GM12878 (cell line): ENCODE results near the gene CAMK4. TPM values are rescaled to one million over a fixed set of nuclear protein-coding genes. Genes with fewer than 3 reads are reported as not detected.

ENCODE experiments used
- ATAC-seq: fragments of 200-7000 bp; cut with Tn5 transposase; 3 replicates; pipeline ENCODE4 v1.9.1; 2020; ENCODE audit warnings: mild to moderate bottlenecking, moderate library complexity
- BruUV-seq: library from RNA; stranded (reverse); fragments of 400-500 nt; replicated peaks from 2 replicates; lab custom pipeline; 2021; lab: Mats Ljungman, UMichigan
- CTCF ChIA-PET: fragments of 300-600 bp; sonication (Branson Sonifier 250); formaldehyde crosslinking; extraction: SDS; loops from one replicate; lab custom pipeline; 2021; ENCODE audit warnings: inconsistent platforms; lab: Yijun Ruan, JAX
- POLR2A ChIA-PET: fragments of 350-600 bp; formaldehyde crosslinking; extraction: SDS; loops from one replicate; lab custom pipeline; 2021; ENCODE audit warnings: inconsistent platforms; lab: Charles Lee
- RAD21 ChIA-PET: fragments of 300-600 bp; sonication (Branson Sonifier 250); formaldehyde crosslinking; loops from one replicate; lab custom pipeline; 2023; ENCODE audit warnings: antibody characterized with exemption; ENCODE audit not compliant: unreplicated experiment; lab: Charles Lee
- SMC1A ChIA-PET: fragments of 300-600 bp; sonication (Branson Sonifier 250); formaldehyde crosslinking; loops from one replicate; lab custom pipeline; 2023; ENCODE audit not compliant: unreplicated experiment, uncharacterized antibody; lab: Charles Lee
- DNase-seq: peaks from one replicate; pipeline ENCODE4 v3.0.0-alpha.2; 2011; ENCODE audit warnings: low read depth, low spot score
- FAIRE-seq: peaks from 3 replicates; lab custom pipeline; 2011; peaks lifted over from hg19 to GRCh38; lab: Jason Lieb, UNC
- H2AFZ ChIP-seq: 2 replicates; pipeline ENCODE4 v1.6.0; 2011; ENCODE audit warnings: low read depth, low read length, control low read depth; ENCODE audit not compliant: control insufficient read depth
- H3K27ac ChIP-seq: 2 replicates; pipeline ENCODE4 v1.5.1; 2011; ENCODE audit warnings: control low read depth; ENCODE audit not compliant: control insufficient read depth, insufficient read depth
- H3K27me3 ChIP-seq, 2 experiments: replicated peaks in 1 of 2; 2 replicates each; pipeline versions ENCODE4 v1.6.0 to v1.6.1; 2011; ENCODE audit warnings: low read length in 1 of 2; ENCODE audit not compliant: control insufficient read depth in 2 of 2, insufficient read depth in 2 of 2
- H3K36me3 ChIP-seq, 2 experiments: 2 replicates each; pipeline ENCODE4 v1.5.1; 2011; ENCODE audit warnings: low read length in 1 of 2; ENCODE audit not compliant: control insufficient read depth in 2 of 2, insufficient read depth in 2 of 2
- H3K4me1 ChIP-seq: 2 replicates; pipeline ENCODE4 v1.6.1; 2011; ENCODE audit warnings: mild to moderate bottlenecking, low read length, moderate library complexity, mixed read lengths; ENCODE audit not compliant: control insufficient read depth, insufficient read depth
- H3K4me2 ChIP-seq: 2 replicates; pipeline ENCODE4 v1.6.0; 2011; ENCODE audit warnings: control low read depth; ENCODE audit not compliant: control insufficient read depth, insufficient read depth
- H3K4me3 ChIP-seq: fragments of 200-600 bp; sonication (generic); 2 replicates; pipeline ENCODE4 v1.5.1; 2016
- H3K79me2 ChIP-seq: 2 replicates; pipeline ENCODE4 v1.6.0; 2011; ENCODE audit warnings: low read length; ENCODE audit not compliant: control insufficient read depth, insufficient read depth
- H3K9ac ChIP-seq: 2 replicates; pipeline ENCODE4 v1.8.0; 2011; ENCODE audit warnings: low read length, control low read depth, mixed read lengths; ENCODE audit not compliant: control insufficient read depth, insufficient read depth
- H3K9me3 ChIP-seq: replicated peaks from 3 replicates; pipeline ENCODE4 v1.5.1; 2011; ENCODE audit warnings: mild to moderate bottlenecking, low read length; ENCODE audit not compliant: control insufficient read depth, insufficient read depth
- H4K20me1 ChIP-seq: 2 replicates; pipeline ENCODE4 v1.6.0; 2011; ENCODE audit not compliant: control insufficient read depth, insufficient read depth
- BRCA1 ChIP-seq: IDR thresholded peaks from 2 replicates; pipeline ENCODE4 v1.6.1; 2011; ENCODE audit warnings: low read depth, low read length, improper control_type of control experiment
- EZH2 ChIP-seq: IDR thresholded peaks from 2 replicates; pipeline ENCODE4 v1.6.1; 2012; ENCODE audit warnings: low read depth, mild to moderate bottlenecking, control low read depth, inconsistent platforms, low read length, borderline replicate concordance; ENCODE audit not compliant: control insufficient read depth
- JUND ChIP-seq: IDR thresholded peaks from 2 replicates; pipeline ENCODE4 v1.6.1; 2012; ENCODE audit warnings: low read depth, mild to moderate bottlenecking, low read length, improper control_type of control experiment, moderate library complexity
- KDM1A ChIP-seq: fragments of 200-600 bp; sonication (generic); IDR thresholded peaks from 2 replicates; pipeline ENCODE4 v1.6.1; 2016; ENCODE audit warnings: borderline replicate concordance
- NFIC ChIP-seq: IDR thresholded peaks from 2 replicates; pipeline ENCODE4 v1.6.1; 2012; ENCODE audit warnings: low read depth, mild to moderate bottlenecking, inconsistent platforms, low read length, moderate library complexity
- RUNX3 ChIP-seq: IDR thresholded peaks from 2 replicates; pipeline ENCODE4 v1.6.1; 2012; ENCODE audit warnings: low read length, inconsistent platforms
- TCF7 ChIP-seq: IDR thresholded peaks from 2 replicates; pipeline ENCODE4 v1.6.1; 2014; ENCODE audit warnings: antibody characterized with exemption, borderline replicate concordance
- WRNIP1 ChIP-seq: IDR thresholded peaks from 2 replicates; pipeline ENCODE4 v1.6.1; 2011; ENCODE audit warnings: low read depth, low read length, improper control_type of control experiment, borderline replicate concordance
- YY1 ChIP-seq: IDR thresholded peaks from 2 replicates; pipeline ENCODE4 v1.6.1; 2011; ENCODE audit warnings: low read depth, mild to moderate bottlenecking, low read length
- WGBS: methylation state at CpG from one replicate; pipeline ENCODE4 v1.1.6; 2016; ENCODE audit warnings: low lambda C conversion rate; ENCODE audit not compliant: insufficient replicate concordance, insufficient coverage; ENCODE audit errors: missing lambda C conversion rate; 5-methylcytosine and 5-hydroxymethylcytosine counted together
- in situ Hi-C: fragments of 300-500 bp; cut with MboI; formaldehyde crosslinking; loops from 9 replicates; pipeline ENCODE4 v1.14.3; 2018; ENCODE audit warnings: mixed read lengths
- intact Hi-C: fragments of 100-400 bp; cut with micrococcal nuclease; formaldehyde crosslinking; loops from one replicate; pipeline ENCODE4 v1.14.2; 2022; ENCODE audit not compliant: unreplicated experiment
- polyA plus RNA-seq, 11 experiments: library from polyadenylated mRNA; depleted of rRNA in 4 of 11; unstranded in 6 of 11; stranded (reverse) in 5 of 11; fragments of >200 nt; fragmentation: Nextera tagmentation in 4 of 11; fragmentation: Illumina TruSeq in 1 of 11; extraction: Ambion mirVana in 4 of 11; extraction: Trizol in 1 of 11; gene quantifications; 1 replicate in 1 of 11; 2 replicates in 10 of 11; pipeline versions ENCODE4 v1.2.1 to v1.2.3, GENCODE V29; 2011 to 2016; ENCODE audit warnings: inconsistent platforms in 2 of 11, missing spikeins in 2 of 11, low read depth in 1 of 11
- total RNA-seq, 4 experiments: library from RNA; depleted of rRNA in 3 of 4; stranded (reverse); fragments of >200 nt in 3 of 4; fragmentation: Illumina TruSeq in 1 of 4; extraction: Trizol in 1 of 4; gene quantifications; 2 replicates each; pipeline versions ENCODE4 v1.2.1 to v1.2.3, GENCODE V29; 2013 to 2021
- TF ChIP-seq, protein P1 (sequence below), 3 experiments: IDR thresholded peaks in 2 of 3; conservative IDR thresholded peaks in 1 of 3; 2 replicates each; pipeline ENCODE4 v1.5.1; 2011; ENCODE audit warnings: low read depth in 3 of 3, low read length in 3 of 3, mild to moderate bottlenecking in 3 of 3, control low read depth in 2 of 3, moderate library complexity in 2 of 3, inconsistent platforms in 1 of 3, mixed read lengths in 1 of 3; ENCODE audit not compliant: control insufficient read depth in 2 of 3, insufficient read depth in 1 of 3; ENCODE audit errors: extremely low read depth in 1 of 3
- TF ChIP-seq, protein P2 (sequence below): fragments of 450-650 bp; IDR thresholded peaks from 2 replicates; pipeline ENCODE4 v1.6.1; 2016; ENCODE audit warnings: mild to moderate bottlenecking
- TF ChIP-seq, protein P3 (sequence below): fragments of 450-650 bp; IDR thresholded peaks from 2 replicates; pipeline ENCODE4 v1.6.1; 2017; ENCODE audit warnings: mild to moderate bottlenecking, low read depth, inconsistent platforms; ENCODE audit not compliant: poor library complexity, severe bottlenecking

The CAMK4 gene
- total and polyA plus RNA-seq, 10 of the 15 experiments (the other 5 are each of a cell fraction or from before 2014, with no cell fraction given) = 13.3 to 51.9 (median 35.3) TPM

DNA sequence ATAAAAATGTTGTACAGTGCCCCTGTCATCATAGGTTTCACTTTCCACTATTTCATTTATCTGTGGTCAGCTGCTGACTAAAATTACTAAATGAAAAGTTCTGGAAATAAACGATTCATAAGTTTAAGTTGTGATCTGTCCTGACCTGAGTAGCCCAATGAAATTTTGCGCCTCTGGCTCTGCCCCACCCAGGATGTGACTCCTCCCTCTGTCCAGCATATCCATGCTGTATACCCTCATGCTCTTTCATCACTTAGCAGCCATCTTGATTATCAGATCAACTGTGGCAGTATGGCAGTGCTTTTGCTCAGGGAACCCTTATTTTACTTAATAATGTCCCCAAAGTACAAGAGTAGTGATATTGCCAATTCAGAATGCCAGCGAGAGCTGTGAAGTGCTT lies 190.9 kb downstream of the CAMK4 start:
- POLR2A ChIA-PET = no interaction called here

DNA sequence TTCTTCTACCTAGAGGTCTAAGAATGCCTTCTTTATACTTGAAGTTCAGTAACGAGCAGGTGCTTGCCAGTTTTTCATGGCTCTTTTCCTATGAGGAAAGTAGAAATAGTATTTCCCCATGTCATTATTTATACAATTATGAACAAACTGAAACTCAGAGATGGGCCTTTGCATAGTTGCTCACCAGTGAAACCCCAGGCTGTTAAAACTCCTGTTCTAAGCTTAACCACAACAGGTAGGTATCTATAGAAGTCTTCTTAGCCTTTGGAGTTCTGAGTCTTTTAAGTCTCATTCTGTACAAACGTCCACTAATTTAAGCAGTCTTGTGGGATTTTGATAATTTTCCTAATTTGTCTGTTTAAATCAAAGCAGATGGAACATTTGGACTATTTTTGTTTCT lies 198.1 kb downstream of the CAMK4 start:
- Histone ChIP-seq H4K20me1 (no peaks in the 10 kb centered on the region), H3K9me3 (no peaks in the 10 kb centered on the region; the same call in 2 of the 3 replicates), H3K79me2 (no peaks in the 10 kb centered on the region), H3K9ac (no peak overlapping the region), H2AFZ (no peak overlapping the region), H3K4me1 (peaks cover 5% of the 10 kb centered on the region; the same call in 1 of the 2 replicates), H3K36me3 (no peaks in the 10 kb centered on the region), H3K27me3 (no peaks in the 10 kb centered on the region), H3K4me2 (no peak overlapping the region), H3K27ac (no peak overlapping the region), H3K4me3 (no peak overlapping the region)
- ChIA-PET RAD21 (no interaction called here), SMC1A (interaction anchor here (0.8 to 1.1 kb wide), 2 partner anchors 87 to 260 kb away, joined by 3 to 4 read pairs; no protein-coding TSS in a partner anchor), CTCF (no interaction called here), POLR2A (no interaction called here)
- no peak for FAIRE-seq
- no peak for DNase-seq
- peak; percentile 82 for ATAC-seq
- BruUV-seq = no TSS peak
- intact Hi-C loops (no loop called here), in situ Hi-C loops (no loop called here)
- whole genome bisulfite sequencing = 59% methylated on average over 2 of the region's 2 CpGs
- TF ChIP-seq EZH2 = no peak
- TF ChIP-seq WRNIP1 = no peak
- TF ChIP-seq TCF7 = no peak
- TF ChIP-seq RUNX3 = peak; percentile 83
- TF ChIP-seq, protein P1, sequence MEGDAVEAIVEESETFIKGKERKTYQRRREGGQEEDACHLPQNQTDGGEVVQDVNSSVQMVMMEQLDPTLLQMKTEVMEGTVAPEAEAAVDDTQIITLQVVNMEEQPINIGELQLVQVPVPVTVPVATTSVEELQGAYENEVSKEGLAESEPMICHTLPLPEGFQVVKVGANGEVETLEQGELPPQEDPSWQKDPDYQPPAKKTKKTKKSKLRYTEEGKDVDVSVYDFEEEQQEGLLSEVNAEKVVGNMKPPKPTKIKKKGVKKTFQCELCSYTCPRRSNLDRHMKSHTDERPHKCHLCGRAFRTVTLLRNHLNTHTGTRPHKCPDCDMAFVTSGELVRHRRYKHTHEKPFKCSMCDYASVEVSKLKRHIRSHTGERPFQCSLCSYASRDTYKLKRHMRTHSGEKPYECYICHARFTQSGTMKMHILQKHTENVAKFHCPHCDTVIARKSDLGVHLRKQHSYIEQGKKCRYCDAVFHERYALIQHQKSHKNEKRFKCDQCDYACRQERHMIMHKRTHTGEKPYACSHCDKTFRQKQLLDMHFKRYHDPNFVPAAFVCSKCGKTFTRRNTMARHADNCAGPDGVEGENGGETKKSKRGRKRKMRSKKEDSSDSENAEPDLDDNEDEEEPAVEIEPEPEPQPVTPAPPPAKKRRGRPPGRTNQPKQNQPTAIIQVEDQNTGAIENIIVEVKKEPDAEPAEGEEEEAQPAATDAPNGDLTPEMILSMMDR (IDR thresholded peaks at IDR 0.05 in 2 of 3, conservative IDR thresholded peaks at IDR 0.05 in 1 of 3; ENCODE audit: control insufficient read depth in 2 of 3, extremely low read depth in 1 of 3, insufficient read depth in 1 of 3, low read depth in 3 of 3, low read length in 3 of 3) = no peak
- TF ChIP-seq NFIC = peak; percentile 25; the same call in 1 of the 2 replicates
- TF ChIP-seq, protein P2, sequence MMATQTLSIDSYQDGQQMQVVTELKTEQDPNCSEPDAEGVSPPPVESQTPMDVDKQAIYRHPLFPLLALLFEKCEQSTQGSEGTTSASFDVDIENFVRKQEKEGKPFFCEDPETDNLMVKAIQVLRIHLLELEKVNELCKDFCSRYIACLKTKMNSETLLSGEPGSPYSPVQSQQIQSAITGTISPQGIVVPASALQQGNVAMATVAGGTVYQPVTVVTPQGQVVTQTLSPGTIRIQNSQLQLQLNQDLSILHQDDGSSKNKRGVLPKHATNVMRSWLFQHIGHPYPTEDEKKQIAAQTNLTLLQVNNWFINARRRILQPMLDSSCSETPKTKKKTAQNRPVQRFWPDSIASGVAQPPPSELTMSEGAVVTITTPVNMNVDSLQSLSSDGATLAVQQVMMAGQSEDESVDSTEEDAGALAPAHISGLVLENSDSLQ = no peak
- TF ChIP-seq JUND = no peak
- TF ChIP-seq, protein P3, sequence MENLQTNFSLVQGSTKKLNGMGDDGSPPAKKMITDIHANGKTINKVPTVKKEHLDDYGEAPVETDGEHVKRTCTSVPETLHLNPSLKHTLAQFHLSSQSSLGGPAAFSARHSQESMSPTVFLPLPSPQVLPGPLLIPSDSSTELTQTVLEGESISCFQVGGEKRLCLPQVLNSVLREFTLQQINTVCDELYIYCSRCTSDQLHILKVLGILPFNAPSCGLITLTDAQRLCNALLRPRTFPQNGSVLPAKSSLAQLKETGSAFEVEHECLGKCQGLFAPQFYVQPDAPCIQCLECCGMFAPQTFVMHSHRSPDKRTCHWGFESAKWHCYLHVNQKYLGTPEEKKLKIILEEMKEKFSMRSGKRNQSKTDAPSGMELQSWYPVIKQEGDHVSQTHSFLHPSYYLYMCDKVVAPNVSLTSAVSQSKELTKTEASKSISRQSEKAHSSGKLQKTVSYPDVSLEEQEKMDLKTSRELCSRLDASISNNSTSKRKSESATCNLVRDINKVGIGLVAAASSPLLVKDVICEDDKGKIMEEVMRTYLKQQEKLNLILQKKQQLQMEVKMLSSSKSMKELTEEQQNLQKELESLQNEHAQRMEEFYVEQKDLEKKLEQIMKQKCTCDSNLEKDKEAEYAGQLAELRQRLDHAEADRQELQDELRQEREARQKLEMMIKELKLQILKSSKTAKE = no peak
- TF ChIP-seq BRCA1 = no peak

More for the DNA sequence above, 190.9 kb downstream of the CAMK4 start:
- intact Hi-C loops (no loop called here), in situ Hi-C loops (no loop called here)
- no peak for DNase-seq
- 55% methylated on average over 3 of the region's 3 CpGs for whole genome bisulfite sequencing
- no peaks in the 10 kb centered on the region for H3K36me3 ChIP-seq
- ChIA-PET SMC1A (no interaction called here), CTCF (no interaction called here), RAD21 (no interaction called here)
- H3K4me1 ChIP-seq = no peaks in the 10 kb centered on the region
- H3K9me3 ChIP-seq = no peaks in the 10 kb centered on the region
- H3K9ac ChIP-seq = no peak overlapping the region
- no peak overlapping the region for H3K4me3 ChIP-seq
- no peak overlapping the region for H3K4me2 ChIP-seq
- no peaks in the 10 kb centered on the region for H3K27me3 ChIP-seq
- peak; percentile 75 for ATAC-seq
- no peak overlapping the region for H2AFZ ChIP-seq
- BruUV-seq = no TSS peak
- H3K79me2 ChIP-seq = no peaks in the 10 kb centered on the region
- no peak for FAIRE-seq
- H4K20me1 ChIP-seq = no peaks in the 10 kb centered on the region
- TF ChIP-seq RUNX3 (peak; percentile 53; the same call in 1 of the 2 replicates), EZH2 (no peak), YY1 (peak; percentile 62), KDM1A (no peak)
- H3K27ac ChIP-seq = no peak overlapping the region
